Testis (tissue), 3 donors: ENCODE measurements around the gene NXPH4. TPM values are rescaled to one million over a fixed set of nuclear protein-coding genes. Genes with fewer than 3 reads are reported as not detected.

Source experiments
- DNase-seq: peaks from one replicate; pipeline ENCODE4 v3.0.0-alpha.2; 2019
- H3K27ac ChIP-seq, 2 donors: fragments of 200-600 bp; sonication (generic); one replicate each; pipeline ENCODE4 v1.5.1; 2019
- H3K27me3 ChIP-seq: fragments of 200-600 bp; sonication (generic); one replicate; pipeline ENCODE4 v1.5.1; 2019
- H3K36me3 ChIP-seq: fragments of 200-600 bp; sonication (generic); one replicate; pipeline ENCODE4 v1.5.1; 2017; ENCODE audit warnings: low read depth; ENCODE audit errors: missing control alignments
- H3K4me1 ChIP-seq: fragments of 200-600 bp; sonication (generic); one replicate; pipeline ENCODE4 v1.5.1; 2019
- H3K4me3 ChIP-seq, 2 donors: fragments of 200-600 bp; sonication (generic); one replicate each; pipeline ENCODE4 v1.5.1; 2017 to 2019
- H3K9me3 ChIP-seq: fragments of 200-600 bp; sonication (generic); one replicate; pipeline ENCODE4 v1.5.1; 2017
- POLR2A ChIP-seq: fragments of 450-650 bp; IDR thresholded peaks from one replicate; pipeline ENCODE4 v1.6.1; 2017; ENCODE audit warnings: antibody characterized with exemption, mild to moderate bottlenecking, moderate library complexity
- WGBS, 2 donors: methylation state at CpG; one replicate each; pipeline ENCODE4 v1.1.5; 2018; 5-methylcytosine and 5-hydroxymethylcytosine counted together
- intact Hi-C: fragments of 100-400 bp; cut with DNase I; formaldehyde crosslinking; loops from one replicate; pipeline ENCODE4 v1.15.1; 2023; ENCODE audit warnings: low total_unique reads
- polyA plus RNA-seq: library from polyadenylated mRNA; stranded (reverse); fragments of 350-450 nt; fragmentation: Illumina TruSeq; extraction: RNeasy Lipid Tissue Mini Kit (QIAGEN cat#74804); gene quantifications from one replicate; pipeline ENCODE4 v1.2.3, GENCODE V29; 2014; ENCODE audit warnings: low read depth, low replicate concordance; ENCODE audit not compliant: insufficient read depth
- total RNA-seq, 2 donors: library from RNA; depleted of rRNA; stranded (reverse); fragments of >200 nt; gene quantifications; one replicate each; pipeline ENCODE4 v1.2.3, GENCODE V29; 2016
- TF ChIP-seq, protein P1 (sequence below), 3 experiments: fragments of 450-650 bp in 2 of 3; fragments of 200-600 bp in 1 of 3; sonication (generic) in 1 of 3; IDR thresholded peaks; one replicate each; pipeline ENCODE4 v1.5.1; 2016 to 2019; ENCODE audit warnings: antibody characterized with exemption in 3 of 3, mild to moderate bottlenecking in 2 of 3, moderate library complexity in 1 of 3

The NXPH4 gene
- total and polyA plus RNA-seq, 3 donors from 2014 or later = 1.8 to 7.7 (median 7.5) TPM

- Histone ChIP-seq H3K9me3 (no peaks in the 10 kb centered on the region), H3K4me3 (no peak overlapping the region), H3K27me3 (no peaks in the 10 kb centered on the region), H3K27ac (no peak overlapping the region), H3K36me3 (no peaks in the 10 kb centered on the region), H3K4me1 (peaks cover 4% of the 10 kb centered on the region)
- TF ChIP-seq, protein P1, sequence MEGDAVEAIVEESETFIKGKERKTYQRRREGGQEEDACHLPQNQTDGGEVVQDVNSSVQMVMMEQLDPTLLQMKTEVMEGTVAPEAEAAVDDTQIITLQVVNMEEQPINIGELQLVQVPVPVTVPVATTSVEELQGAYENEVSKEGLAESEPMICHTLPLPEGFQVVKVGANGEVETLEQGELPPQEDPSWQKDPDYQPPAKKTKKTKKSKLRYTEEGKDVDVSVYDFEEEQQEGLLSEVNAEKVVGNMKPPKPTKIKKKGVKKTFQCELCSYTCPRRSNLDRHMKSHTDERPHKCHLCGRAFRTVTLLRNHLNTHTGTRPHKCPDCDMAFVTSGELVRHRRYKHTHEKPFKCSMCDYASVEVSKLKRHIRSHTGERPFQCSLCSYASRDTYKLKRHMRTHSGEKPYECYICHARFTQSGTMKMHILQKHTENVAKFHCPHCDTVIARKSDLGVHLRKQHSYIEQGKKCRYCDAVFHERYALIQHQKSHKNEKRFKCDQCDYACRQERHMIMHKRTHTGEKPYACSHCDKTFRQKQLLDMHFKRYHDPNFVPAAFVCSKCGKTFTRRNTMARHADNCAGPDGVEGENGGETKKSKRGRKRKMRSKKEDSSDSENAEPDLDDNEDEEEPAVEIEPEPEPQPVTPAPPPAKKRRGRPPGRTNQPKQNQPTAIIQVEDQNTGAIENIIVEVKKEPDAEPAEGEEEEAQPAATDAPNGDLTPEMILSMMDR (IDR thresholded peaks at IDR 0.05) = no peak
- no peak for TF ChIP-seq POLR2A
- no peak for DNase-seq
- intact Hi-C loops = no loop called here
- 93 to 94% methylated on average over 2 of the region's 2 CpGs for WGBS, 2 donors
These were observed 46.5 kb downstream of the NXPH4 start for GRCh38 chr12:57263096-57263495.

DNA sequence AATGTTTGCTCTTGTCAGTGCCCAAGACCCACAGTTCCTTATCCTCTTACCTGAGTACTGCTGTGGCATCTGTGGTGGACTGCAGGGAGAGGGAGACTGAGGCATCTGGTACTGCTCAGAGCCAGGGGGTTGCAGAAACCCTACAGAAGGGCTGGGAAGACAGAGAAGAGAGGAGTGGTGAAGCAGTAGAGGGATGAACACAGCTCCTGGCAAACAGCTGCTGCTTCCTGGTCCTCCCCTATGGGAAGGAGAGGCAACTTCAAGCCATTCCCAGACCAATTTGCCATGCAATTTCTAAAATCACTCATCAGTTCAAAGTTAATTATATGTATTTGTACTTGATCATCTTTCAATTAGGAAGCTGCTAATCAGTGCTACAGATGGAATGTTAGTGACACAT is 50.1 kb downstream of the NXPH4 start:
- H3K4me1 ChIP-seq = no peaks in the 10 kb centered on the region
- no peaks in the 10 kb centered on the region for H3K27me3 ChIP-seq
- TF ChIP-seq, protein P1 (IDR thresholded peaks at IDR 0.05) = no peak
- no peak for TF ChIP-seq POLR2A
- DNase-seq = no peak
- peak overlapping the region; percentile 3 to 30 for H3K27ac ChIP-seq
- no peaks in the 10 kb centered on the region for H3K36me3 ChIP-seq
- intact Hi-C loops = no loop called here
- H3K4me3 ChIP-seq = no peak overlapping the region
- H3K9me3 ChIP-seq = no peaks in the 10 kb centered on the region

GRCh38 chr12:57268264-57268663 is 51.7 kb downstream of the NXPH4 start:
- no peaks in the 10 kb centered on the region for H3K36me3 ChIP-seq
- 88 to 92% methylated on average over 7 of the region's 7 CpGs for WGBS, 2 donors
- no peaks in the 10 kb centered on the region for H3K9me3 ChIP-seq
- H3K27ac ChIP-seq = no peak overlapping the region
- TF ChIP-seq, protein P1 (IDR thresholded peaks at IDR 0.05) = no peak
- TF ChIP-seq POLR2A = no peak
- intact Hi-C loops = no loop called here
- peaks cover 6% of the 10 kb centered on the region for H3K4me1 ChIP-seq
- DNase-seq = no peak
- no peak overlapping the region for H3K4me3 ChIP-seq
- no peaks in the 10 kb centered on the region for H3K27me3 ChIP-seq

GRCh38 chr12:57270966-57271470 is 54.4 kb downstream of the NXPH4 start:
- Histone ChIP-seq H3K4me3 (no peak overlapping the region), H3K36me3 (no peaks in the 10 kb centered on the region), H3K27me3 (no peaks in the 10 kb centered on the region), H3K9me3 (no peaks in the 10 kb centered on the region), H3K27ac (no peak overlapping the region), H3K4me1 (peaks cover 6% of the 10 kb centered on the region)
- WGBS, 2 donors = 71 to 92% methylated on average over 1 of the region's 1 CpG
- intact Hi-C loops = no loop called here
- TF ChIP-seq POLR2A = no peak
- TF ChIP-seq, protein P1 (IDR thresholded peaks at IDR 0.05) = no peak
- no peak for DNase-seq
